ENCODE data around the gene ATP6V1F.

The ATP6V1F gene

DNA sequence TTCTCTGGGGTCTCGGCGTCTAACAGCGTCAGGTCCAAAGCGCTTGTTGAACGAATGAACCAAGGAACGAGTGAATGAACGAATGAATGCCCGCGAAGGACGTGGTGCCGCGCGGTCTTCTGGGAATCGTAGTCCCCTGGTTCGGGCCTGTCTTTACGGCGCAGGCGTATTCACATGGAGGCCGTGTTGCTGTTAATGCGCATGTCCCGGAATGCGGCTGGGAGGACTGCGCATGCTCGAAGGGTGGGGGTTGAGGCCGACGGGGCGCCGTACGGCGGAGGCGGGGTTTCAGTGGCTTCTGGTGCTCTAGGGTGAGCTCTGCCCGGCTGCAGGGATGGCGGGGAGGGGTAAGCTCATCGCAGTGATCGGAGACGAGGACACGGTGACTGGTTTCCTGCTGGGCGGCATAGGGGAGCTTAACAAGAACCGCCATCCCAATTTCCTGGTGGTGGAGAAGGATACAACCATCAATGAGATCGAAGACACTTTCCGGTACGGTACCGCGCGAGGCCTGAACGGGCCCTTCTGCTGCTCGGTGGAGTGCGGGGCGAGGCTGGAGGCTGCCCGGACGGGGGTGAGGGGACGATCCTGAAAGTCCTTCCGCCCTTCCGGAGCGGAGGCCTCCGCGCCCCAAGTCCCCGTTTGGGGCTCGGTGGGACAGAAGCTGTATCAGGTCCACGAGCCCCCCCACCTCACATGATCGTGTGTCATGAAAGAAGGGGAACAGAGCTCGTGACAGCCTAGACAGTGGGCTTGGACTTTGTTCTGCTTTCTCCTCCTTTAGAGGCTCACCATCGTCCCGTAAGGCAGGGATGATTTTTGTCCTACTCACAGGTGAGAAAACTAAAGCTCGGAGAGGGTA, at the start of gene ATP6V1F:
TSS of gene ATP6V1F (plus strand) at position 286 of the 862 bp plus-strand sequence. CDS start at position 335, 49 bp downstream.
- TF ChIP-seq CTCF (conservative IDR thresholded peaks at IDR 0.05; ENCODE audit: low read depth) = no peak
- DNase-seq (ENCODE audit: low spot score) = peak; percentile 99
- H3K27ac ChIP-seq = peak within 1 kb of the TSS; percentile 76
- CTCF ChIA-PET = interaction anchor here (1.2 to 1.5 kb wide), 2 partner anchors 21 to 229 kb away, joined by 3 to 5 read pairs; no protein-coding TSS in a partner anchor
- POLR2A ChIA-PET (ENCODE audit: low non-redundant PET) = no interaction called here

- no peak for DNase-seq (ENCODE audit: low spot score)
These were observed 48.2 kb upstream of the ATP6V1F start for GRCh38 chr7:128814499-128814898.

GRCh38 chr7:128815289-128815942, 47.2 kb upstream of the ATP6V1F start:
- no peak for DNase-seq (ENCODE audit: low spot score)
- no peak overlapping the region for H3K27ac ChIP-seq
- no peak for TF ChIP-seq CTCF (conservative IDR thresholded peaks at IDR 0.05; ENCODE audit: low read depth)
- POLR2A ChIA-PET (ENCODE audit: low non-redundant PET) = no interaction called here
- CTCF ChIA-PET = no interaction called here

More at GRCh38 chr7:128814499-128814898, 48.2 kb upstream of the ATP6V1F start:
- H3K27ac ChIP-seq = no peak overlapping the region
- POLR2A ChIA-PET (ENCODE audit: low non-redundant PET) = no interaction called here
- TF ChIP-seq CTCF (conservative IDR thresholded peaks at IDR 0.05; ENCODE audit: low read depth) = no peak
- CTCF ChIA-PET = no interaction called here

- H3K27ac ChIP-seq = no peak overlapping the region
- POLR2A ChIA-PET (ENCODE audit: low non-redundant PET) = no interaction called here
- DNase-seq (ENCODE audit: low spot score) = no peak
- TF ChIP-seq CTCF (conservative IDR thresholded peaks at IDR 0.05; ENCODE audit: low read depth) = no peak
- CTCF ChIA-PET = no interaction called here
These were observed 44.0 kb upstream of the ATP6V1F start for GRCh38 chr7:128818694-128819093.

- no peak overlapping the region for H3K27ac ChIP-seq
- TF ChIP-seq CTCF (conservative IDR thresholded peaks at IDR 0.05; ENCODE audit: low read depth) = no peak
- no peak for DNase-seq (ENCODE audit: low spot score)
- ChIA-PET CTCF (no interaction called here), POLR2A (ENCODE audit: low non-redundant PET) (no interaction called here)
These were observed 40.9 kb upstream of the ATP6V1F start for GRCh38 chr7:128821724-128822123.

DNA sequence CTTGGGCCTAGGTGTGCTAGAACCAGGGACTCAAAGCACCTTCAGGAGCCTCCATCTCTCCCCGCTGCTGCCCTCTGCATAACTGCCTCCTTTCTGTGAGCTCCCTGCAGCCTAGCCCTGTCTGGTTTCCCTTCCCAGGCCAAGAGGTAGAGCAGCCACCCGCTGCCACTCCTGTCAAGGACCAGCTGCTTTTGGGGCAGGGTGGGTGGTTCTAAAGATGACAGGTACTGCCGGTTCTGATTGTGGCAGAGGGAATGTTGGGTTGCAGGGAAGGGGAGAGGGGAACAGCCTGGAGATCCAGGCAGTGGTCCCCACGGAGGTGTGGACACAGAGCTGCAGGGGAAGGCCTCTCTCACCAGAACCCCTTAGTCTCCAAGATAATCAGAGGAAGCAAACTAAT, 36.1 kb upstream of the ATP6V1F start:
- ChIA-PET CTCF (interaction anchor here (0.7 kb wide), 1 partner anchor 72 kb away, joined by 3 read pairs; no protein-coding TSS in a partner anchor), POLR2A (ENCODE audit: low non-redundant PET) (no interaction called here)
- H3K27ac ChIP-seq = no peak overlapping the region
- TF ChIP-seq CTCF (conservative IDR thresholded peaks at IDR 0.05; ENCODE audit: low read depth) = no peak
- DNase-seq (ENCODE audit: low spot score) = no peak

All from RWPE1 (cell line).